ENCODE results near the gene NCKAP1. TPM values are rescaled to one million over a fixed set of nuclear protein-coding genes. Genes with fewer than 3 reads are reported as not detected.
"Not testable (repeated sequence)": the region's sequence is repeated elsewhere in the genome, so short reads cannot be mapped to it uniquely, and the experiment has no call there.

NCKAP1 gene
- total RNA-seq, 1 donor from 2014 or later: 143 TPM

- FAIRE-seq (no peak), DNase-seq (ENCODE audit: low spot score in 2 of 2) (no peak)
Observed at GRCh38 chr2:183011743-183012142, 26.5 kb downstream of the NCKAP1 start.

DNA sequence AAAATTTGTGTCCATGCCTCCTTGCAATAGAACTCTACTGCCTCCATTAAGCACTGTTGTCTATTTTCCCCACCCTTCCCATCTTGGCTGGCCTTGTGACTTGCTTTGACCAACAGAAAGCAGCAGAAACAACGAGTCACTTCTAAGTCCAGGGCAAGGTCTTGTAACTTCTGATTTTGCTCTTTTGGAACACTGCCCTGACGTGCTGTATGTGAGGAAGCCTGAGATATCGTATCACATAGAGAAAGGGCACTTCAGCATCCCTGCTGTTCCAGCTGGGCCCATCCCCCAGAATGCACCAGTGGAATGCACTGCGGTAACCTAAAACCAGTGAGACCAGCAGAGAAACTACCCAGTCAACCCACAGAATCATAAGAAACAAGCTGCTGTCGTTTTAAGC, 28.1 kb downstream of the NCKAP1 start:
- FAIRE-seq (no peak), DNase-seq (ENCODE audit: low spot score in 2 of 2) (no peak)

DNA sequence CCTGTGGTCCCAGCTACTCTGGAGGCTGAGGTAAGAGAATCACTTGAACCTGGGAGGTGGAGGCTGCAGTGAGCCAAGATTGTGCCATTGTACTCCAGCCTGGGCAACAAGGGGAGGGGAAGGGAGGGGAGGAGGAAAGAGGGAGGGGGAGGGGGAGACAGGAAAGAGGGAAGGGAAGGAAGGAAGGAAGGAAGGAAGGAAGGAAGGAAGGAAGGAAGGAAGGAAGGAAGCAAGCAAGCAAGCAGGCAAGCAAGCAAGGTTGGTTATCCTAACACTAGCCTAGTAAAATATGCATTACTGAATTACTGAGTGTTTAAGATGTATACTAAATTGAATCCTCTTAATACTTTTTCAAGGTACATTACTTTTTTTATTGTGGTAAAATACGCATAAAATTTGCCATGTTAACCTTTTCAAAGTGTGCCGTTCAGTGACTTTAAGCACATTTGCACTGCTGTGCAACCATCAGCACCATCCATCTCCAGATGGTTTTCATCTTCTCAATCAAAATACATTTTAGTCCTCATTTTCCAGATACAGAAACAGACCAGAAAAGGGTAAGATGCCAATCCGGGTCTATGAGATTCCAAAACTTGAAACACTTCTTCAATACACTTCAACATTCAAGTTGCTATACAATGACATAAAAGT, 28.9 kb downstream of the NCKAP1 start:
- no peak for FAIRE-seq
- DNase-seq (ENCODE audit: low spot score in 2 of 2): no peak

- no peak for FAIRE-seq
- no peak for DNase-seq (ENCODE audit: low spot score in 2 of 2)
Observed at GRCh38 chr2:183001948-183002347, 36.3 kb downstream of the NCKAP1 start.

DNA sequence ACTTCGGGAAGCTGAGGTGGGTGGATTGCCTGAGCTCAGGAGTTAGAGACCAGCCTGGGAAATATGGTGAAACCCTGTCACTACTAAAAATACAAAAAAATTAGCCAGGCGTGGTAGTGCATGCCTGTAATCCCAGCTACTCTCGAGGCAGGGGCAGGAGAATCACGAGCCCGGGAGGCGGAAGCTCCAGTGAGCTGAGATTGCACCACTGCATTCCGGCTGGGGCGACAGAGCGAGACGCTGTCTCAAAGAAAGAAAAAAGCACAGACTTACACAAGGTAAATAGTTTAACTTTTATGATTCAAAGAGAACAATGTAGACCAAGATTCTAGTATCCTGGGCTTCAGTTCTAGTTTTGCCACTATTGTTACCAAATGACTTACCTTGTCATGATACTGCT, 37.4 kb downstream of the NCKAP1 start:
- DNase-seq (ENCODE audit: low spot score in 2 of 2) (no peak), FAIRE-seq (no peak)

GRCh38 chr2:182999348-183000028, 38.8 kb downstream of the NCKAP1 start:
- DNase-seq (ENCODE audit: low spot score in 2 of 2): no peak
- FAIRE-seq: no peak

DNA sequence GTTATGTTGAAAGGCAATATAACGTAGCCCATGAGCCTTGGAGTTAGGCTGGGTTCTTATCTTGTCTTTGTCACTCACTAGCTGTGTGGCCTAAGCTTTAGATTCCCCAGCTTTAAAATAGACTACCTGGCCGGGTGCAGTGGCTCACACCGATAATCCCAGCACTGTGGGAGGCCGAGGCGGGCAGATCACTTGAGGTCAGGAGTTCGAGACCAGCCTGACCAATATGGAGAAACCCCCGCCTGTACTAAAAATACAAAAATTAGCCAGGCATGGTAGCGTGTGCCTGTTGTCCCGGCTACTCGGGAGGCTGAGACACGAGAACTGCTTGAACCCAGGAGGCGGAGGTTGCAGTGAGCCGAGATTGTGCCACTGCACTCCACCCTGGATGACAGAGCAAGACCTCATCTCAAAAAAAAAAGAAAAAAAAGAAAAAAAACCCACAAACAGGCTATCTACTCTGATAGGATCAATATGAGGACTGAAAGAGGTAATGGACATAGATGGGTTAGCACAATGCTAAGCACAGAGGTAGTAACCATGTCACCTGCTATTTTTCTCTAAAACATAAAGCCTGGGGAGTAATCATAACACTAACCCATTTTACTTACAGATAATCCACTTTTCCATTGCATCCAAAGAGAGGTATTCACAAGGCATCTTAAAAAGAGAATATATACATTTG, 43.9 kb downstream of the NCKAP1 start:
- no peak for DNase-seq (ENCODE audit: low spot score in 2 of 2)
- FAIRE-seq: no peak

DNA sequence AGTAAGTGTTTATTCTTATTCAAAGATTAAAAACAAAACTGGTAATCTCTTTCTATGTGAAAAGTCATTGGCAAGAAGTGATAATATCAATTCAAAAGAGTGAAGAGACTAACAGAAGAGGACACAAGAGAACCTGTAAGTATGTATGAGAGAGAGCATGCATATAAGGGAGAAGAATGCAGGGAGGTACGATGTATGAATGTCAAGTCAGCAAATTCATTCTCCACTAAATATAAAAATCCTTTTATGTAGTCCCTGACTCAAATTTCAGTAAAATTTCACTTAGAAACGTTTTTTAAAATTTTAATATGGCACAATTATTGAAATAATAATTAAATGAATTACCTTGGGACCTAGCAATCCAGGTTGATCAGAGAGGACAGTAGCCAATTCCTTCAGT, 55.3 kb downstream of the NCKAP1 start:
- FAIRE-seq (no peak), DNase-seq (ENCODE audit: low spot score in 2 of 2) (no peak)

- not testable (repeated sequence) for FAIRE-seq; DNase-seq (ENCODE audit: low spot score in 2 of 2)
Observed at GRCh38 chr2:182981475-182981874, 56.8 kb downstream of the NCKAP1 start.

DNA sequence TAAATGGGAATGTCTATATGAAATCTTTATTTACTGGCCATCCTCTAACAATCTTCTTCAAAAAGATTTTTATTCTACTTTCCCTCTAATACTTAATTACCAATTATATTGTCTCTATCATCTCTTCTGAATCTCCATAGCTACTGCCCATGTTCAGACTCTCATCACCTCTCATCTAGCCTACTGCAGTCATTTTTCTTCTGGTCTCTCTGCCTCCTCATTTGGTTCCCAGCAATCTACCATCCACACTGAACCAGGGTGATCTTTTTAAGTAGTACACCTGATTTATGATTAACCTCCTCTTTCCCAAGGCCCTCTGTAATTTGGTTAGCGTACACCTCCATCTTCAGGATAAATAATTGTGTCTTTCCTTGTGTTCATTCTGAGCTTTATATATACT, 57.6 kb downstream of the NCKAP1 start:
- FAIRE-seq (no peak), DNase-seq (ENCODE audit: low spot score in 2 of 2) (no peak)

GRCh38 chr2:182980115-182980514, 58.1 kb downstream of the NCKAP1 start:
- peak; percentile 98 for FAIRE-seq
- DNase-seq (ENCODE audit: low spot score in 2 of 2): peak; percentile 7 to 8

- no peak for FAIRE-seq
- DNase-seq (ENCODE audit: low spot score in 2 of 2): no peak
Observed at GRCh38 chr2:182977463-182977862, 60.8 kb downstream of the NCKAP1 start.

DNA sequence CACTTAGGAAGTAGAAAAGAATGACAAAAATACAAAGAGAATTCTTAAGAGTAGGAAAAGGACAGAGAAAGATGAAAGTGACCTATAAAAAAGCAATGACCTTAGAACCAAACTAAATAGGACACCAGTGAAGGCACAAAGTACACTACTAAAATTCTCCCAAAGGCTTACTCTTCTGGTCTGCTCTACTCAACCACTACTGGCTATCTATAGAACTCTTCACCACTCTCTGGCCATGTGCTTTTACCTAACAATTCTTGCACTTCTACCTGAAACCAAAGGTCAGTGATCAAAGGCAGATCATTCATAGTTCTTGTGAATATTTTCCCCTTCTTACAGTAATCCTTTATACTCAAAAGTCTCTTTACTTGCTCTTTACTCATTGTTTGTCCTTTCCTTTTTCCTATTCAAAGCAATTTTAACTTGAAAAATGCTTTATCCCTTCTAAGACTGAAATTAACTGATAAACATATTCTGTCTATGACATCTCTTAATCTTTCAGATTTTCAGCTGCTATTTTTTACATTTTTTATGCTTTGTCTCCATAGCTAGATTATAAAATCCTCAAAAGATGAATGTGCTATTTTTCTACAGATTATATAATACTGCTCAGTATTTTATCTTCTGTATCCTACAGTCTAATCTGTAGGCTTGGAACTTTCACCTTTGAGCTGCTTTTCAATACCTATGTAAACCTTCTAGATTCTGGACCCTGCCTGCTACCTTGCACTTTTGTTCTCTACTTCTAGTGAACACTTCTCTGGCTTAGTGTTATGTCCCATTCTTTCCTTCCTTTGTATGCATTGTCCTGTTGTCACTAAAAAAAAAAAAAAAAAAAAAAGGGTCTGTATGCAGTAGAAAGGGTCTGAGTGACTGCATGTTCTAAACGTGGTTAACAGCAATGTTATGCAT, 64.6 kb downstream of the NCKAP1 start:
- FAIRE-seq: no peak
- no peak for DNase-seq (ENCODE audit: low spot score in 2 of 2)

DNA sequence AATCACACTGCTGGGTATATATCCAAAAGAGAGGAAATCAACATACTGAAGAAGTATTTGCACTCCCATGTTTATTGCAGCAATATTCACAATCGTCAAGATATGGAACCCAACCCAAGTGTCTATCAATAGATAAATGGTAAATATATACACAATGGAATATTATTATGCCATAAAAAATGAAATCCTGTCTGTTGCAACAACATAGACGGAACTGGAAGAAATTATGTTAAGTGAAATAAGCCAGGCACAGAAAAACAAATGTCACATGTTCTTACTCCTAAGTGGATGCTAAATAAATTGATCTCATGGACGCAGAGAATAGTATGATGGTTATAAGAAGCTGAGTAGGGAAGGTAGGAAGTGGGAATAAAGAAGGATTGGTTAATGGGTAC, 65.7 kb downstream of the NCKAP1 start:
- DNase-seq (ENCODE audit: low spot score in 2 of 2): no peak
- no peak for FAIRE-seq

DNA sequence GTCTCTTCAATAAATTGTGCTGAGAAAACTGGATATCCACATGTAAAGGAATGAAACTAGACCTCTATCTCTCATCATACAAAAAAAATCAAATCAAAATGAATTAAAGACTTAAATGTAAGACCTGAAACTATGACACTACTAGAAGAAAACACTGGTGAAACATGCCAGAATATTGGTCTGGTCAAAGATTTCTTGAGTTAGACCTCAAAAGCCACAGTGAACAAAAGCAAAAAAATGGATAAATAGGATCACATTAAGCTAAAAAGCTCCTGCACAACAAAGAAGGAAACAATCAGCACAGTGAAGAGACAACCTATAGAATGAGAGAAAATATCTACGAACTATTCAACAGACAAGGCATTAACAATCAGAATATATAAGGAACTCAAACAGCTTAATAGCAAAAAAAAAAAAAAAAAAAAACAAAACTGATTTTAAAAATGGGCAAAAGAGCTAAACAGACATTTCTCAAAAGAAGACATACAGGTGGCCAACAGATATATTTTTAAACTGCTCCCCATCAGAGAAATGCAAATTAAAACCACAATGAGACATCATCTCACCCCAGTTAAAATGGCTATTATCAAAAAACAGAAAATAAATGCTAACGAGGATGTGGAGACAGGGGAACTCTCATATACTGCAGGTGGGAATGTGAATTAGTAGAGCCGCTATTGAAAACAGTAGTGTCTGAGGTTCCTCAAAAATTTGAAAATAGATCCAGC, 66.3 kb downstream of the NCKAP1 start:
- no peak for FAIRE-seq
- no peak for DNase-seq (ENCODE audit: low spot score in 2 of 2)

DNA sequence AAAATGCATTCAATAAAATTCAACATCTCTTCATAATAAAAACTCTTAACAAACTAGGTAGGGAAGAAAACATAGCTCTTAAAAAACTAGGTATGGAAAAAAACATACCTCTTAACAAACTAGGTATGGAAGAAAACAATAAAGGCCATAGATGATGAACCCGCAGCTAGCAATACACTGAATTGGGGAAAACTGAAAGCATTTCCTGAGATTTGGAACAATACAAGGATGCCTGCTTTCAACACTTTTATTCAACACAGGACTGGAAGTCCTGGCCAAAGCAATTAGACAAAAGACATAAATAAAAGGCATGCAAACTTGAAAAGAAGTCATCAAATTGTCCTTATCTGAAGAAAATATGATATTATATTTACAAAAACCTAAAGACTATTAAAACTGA, 67.8 kb downstream of the NCKAP1 start:
- no peak for DNase-seq (ENCODE audit: low spot score in 2 of 2)
- FAIRE-seq: no peak

DNA sequence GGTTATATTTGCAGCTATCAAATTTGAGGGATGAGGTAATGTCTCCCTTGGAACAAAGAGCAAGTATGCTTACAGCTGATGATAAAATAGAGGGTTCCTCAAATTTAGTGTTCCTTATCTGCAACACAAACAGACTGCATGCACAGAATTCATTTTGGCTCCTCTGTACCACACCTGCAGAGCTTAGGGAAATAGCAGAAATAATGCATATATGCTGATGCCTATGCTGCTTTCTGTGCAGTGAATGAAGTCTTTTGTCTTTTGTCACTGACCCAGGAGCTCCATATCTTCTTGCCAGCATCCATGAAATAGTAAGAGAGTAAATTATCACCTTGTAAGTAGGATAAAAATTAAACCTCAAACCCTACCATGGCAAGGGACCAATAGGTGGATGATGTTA, 69.8 kb downstream of the NCKAP1 start:
- FAIRE-seq (no peak), DNase-seq (ENCODE audit: low spot score in 2 of 2) (no peak)

- FAIRE-seq; DNase-seq (ENCODE audit: low spot score in 2 of 2): not testable (repeated sequence)
Observed at GRCh38 chr2:182966356-182966755, 71.9 kb downstream of the NCKAP1 start.

DNA sequence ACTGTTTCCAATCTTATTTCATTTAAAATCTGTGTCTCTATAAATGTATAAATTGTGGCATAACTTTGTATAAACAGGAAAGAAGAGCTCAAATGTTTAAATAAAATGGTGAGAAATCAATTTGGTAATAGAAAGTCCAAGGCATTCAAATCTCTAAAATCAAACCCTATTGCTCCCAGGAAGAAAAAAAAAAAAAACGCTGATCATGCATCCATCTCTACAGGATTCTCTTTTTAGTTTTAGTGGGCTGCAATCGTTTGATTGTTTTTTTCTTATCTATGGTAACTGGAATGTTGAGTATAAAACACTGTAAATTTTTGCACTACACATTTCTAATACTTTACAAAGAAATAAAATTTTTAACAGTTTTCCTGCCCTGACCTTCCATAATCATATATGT, 75.6 kb downstream of the NCKAP1 start:
- FAIRE-seq: no peak

DNA sequence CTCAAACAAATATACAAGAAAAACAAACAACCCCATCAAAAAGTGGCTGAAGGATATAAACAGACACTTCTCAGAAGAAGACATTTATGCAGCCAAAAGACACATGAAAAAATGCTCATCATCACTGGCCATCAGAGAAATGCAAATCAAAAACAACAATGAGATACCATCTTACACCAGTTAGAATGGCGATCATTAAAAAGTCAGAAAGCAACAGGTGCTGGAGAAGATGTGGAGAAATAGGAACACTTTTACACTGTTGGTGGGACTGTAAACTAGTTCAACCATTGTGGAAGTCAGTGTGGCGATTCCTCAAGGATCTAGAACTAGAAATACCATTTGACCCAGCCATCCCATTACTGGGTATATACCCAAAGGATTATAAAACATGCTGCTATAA, 77.4 kb downstream of the NCKAP1 start:
- FAIRE-seq; DNase-seq (ENCODE audit: low spot score in 2 of 2): not testable (repeated sequence)

More for the DNA sequence above, 75.6 kb downstream of the NCKAP1 start:
- no peak for DNase-seq (ENCODE audit: low spot score in 2 of 2)

Data from frontal cortex (tissue), 4 donors.